GM21381 (cell line): Measurements from ENCODE around the gene LGALS9B.
"Not testable (repeated sequence)": the region's sequence is repeated elsewhere in the genome, so short reads cannot be mapped to it uniquely, and the experiment has no call there.

Experiments used
- ATAC-seq: cut with Tn5 transposase; IDR thresholded peaks from one replicate; pipeline ENCODE4 v1.9.1; 2021; ENCODE audit warnings: mild to moderate bottlenecking, moderate library complexity; ENCODE audit not compliant: unreplicated experiment

LGALS9B gene

DNA sequence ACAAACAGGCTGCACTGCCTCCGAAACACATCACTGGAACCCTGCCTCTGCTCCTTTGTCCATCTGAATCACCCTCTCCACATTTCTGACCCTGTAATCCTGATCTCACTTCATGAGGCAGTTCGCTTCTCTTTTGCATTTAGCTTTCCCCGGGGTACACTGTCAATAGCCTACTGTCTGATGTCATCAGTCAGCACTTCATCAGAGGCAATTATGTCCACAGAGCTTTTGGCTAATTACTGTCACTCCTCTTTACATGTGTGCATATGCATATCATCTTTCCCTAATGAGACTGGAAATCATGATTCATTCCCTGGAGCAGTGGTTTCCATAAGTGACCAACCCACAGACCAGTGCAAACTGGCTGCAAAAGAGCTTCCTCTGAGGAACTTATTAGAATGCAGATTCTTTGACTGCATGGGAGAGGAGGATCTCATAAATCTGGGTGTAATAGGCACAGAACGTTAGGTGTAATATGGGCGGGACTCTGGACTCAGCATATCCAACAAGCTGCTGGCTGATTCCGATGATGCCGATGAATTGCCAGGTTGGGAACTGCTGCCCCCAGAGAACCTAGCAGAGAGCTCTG, 49.8 kb downstream of the LGALS9B start:
- not testable (repeated sequence) for ATAC-seq

DNA sequence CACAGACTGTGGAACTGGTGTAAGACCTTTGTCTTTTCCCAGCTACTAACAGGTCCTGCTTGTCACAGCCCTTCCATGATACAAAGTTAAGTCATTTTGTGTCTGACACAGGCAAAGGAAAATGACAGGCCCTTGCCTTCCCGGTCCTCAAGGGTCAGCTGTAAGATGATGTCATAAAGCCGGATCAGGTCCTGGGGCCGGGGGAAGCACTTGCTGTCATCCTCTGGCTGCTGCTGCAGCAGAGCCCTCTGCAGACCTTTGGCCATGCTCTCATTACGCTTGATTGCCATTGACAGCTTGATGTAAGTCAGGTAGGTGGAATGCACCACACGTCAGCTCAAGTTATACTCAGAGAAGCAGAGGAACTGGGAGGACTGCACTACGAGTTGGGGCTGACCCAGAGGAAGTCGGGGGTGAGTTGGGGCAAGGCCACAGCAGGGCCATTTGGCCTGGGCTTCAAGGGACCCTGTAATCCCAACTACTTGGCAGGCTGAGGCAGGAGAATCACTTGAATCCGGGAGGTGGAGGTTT, 50.9 kb downstream of the LGALS9B start:
- not testable (repeated sequence) for ATAC-seq

DNA sequence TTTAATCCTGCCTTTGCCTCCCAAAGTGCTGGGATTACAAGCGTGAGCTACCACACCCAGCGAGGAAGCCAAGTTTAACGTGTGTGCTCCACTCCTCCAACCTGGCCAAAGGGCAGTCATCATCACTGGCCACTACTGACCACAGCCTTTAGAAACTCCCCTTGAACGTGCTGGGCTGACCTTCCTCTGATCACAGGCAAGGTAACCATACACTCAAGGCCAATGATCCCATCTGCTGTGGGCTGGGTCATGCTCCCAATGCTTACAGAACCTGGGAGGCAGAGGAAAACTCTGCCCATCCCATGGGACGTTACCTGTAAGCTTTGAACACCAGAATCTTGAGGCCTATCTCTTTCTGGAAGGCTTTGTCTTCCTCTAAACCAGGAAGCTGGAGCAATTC, 51.9 kb downstream of the LGALS9B start:
- not testable (repeated sequence) for ATAC-seq

DNA sequence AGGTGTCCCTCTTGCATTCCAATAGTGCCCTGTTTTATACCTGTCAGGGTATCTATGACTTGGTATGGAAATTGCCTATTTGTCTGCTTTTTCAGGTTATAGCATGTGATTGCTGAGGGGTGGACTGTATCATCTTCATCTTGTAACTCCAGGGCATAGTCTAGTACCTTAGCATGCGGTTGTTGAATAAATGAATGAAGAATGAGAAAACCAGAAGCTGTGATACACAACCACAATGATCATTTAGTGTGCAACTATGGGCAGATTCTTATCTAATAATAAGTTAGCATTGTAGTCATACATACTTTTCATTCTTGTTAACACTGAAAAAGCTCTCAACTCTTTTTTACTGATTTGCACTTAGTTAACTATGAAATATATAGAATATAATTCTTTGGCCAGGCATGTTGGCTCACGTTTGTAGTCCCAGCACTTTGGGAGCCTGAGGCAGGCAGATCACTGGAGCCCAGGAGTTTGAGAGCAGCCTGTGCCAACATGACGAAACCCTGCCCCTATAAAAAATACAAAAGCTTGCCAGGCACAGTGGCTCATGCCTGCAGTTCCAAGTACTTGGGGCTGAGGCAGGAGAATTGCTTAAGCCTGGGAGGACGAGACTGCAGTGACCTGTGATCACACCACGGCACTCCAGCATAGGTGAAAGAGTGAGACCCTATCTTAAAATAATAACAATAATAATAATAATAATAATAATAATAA, 65.9 kb downstream of the LGALS9B start:
- not testable (repeated sequence) for ATAC-seq

DNA sequence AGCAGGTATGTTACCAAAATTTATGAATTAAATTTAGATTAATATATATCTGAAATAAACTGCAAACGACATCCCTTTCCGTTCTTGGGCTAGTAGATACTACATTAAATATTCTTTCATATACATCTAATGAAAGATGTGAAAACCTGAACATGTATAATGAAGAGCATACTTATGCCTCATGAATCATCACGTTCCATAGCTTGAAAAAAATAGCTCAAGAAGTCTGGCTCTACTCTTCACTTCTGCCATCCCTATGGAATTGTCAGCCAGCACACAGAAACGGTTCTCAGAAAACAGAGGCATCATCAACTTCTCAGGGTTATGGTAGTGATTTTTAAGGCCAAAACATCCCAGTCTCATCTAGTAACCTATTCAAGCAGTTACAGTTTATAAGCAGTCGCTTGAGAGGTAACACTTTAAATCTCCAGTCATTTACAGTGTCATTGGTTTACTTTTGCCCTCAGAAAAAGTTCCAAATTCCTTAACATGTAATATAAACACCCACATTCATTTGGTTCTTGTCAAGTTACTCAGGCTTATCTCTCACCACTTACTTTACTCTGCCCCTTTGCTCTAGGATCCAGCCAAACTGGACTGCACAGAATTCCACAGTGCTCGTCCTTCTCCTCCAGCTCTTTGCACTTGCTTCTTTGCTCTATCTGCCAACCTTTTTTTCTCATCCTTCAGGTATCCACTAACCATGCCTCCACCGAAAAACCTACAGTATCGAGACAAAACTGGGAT, 66.6 kb downstream of the LGALS9B start:
- not testable (repeated sequence) for ATAC-seq
